ENCODE data around the gene TP53INP2.

DNA sequence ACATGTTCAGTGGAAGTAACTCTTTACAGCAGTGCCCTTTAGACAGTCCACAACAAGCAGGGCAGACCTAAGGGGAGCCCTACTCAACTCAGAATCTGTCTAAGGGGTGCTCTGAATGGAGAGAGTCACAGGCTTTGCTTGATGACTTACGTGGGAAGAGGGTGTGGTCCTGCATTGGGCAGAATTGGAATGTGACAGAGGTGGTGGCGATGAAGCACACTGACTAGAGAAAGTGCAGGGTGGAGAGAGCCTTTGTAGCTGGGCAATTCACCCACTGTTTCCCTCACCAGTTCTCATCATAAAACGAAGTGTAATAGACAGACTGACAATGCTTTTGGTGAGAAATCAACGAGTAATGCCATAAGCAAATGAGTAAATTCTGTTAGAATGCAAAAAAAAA lies 11.2 kb downstream of the TP53INP2 start:
- TF ChIP-seq, protein P1, sequence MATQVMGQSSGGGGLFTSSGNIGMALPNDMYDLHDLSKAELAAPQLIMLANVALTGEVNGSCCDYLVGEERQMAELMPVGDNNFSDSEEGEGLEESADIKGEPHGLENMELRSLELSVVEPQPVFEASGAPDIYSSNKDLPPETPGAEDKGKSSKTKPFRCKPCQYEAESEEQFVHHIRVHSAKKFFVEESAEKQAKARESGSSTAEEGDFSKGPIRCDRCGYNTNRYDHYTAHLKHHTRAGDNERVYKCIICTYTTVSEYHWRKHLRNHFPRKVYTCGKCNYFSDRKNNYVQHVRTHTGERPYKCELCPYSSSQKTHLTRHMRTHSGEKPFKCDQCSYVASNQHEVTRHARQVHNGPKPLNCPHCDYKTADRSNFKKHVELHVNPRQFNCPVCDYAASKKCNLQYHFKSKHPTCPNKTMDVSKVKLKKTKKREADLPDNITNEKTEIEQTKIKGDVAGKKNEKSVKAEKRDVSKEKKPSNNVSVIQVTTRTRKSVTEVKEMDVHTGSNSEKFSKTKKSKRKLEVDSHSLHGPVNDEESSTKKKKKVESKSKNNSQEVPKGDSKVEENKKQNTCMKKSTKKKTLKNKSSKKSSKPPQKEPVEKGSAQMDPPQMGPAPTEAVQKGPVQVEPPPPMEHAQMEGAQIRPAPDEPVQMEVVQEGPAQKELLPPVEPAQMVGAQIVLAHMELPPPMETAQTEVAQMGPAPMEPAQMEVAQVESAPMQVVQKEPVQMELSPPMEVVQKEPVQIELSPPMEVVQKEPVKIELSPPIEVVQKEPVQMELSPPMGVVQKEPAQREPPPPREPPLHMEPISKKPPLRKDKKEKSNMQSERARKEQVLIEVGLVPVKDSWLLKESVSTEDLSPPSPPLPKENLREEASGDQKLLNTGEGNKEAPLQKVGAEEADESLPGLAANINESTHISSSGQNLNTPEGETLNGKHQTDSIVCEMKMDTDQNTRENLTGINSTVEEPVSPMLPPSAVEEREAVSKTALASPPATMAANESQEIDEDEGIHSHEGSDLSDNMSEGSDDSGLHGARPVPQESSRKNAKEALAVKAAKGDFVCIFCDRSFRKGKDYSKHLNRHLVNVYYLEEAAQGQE (IDR thresholded peaks at IDR 0.05; ENCODE audit: borderline replicate concordance in 1 of 2, low read depth in 1 of 2, low read length in 2 of 2): no peak
- TF ChIP-seq, protein P2, sequence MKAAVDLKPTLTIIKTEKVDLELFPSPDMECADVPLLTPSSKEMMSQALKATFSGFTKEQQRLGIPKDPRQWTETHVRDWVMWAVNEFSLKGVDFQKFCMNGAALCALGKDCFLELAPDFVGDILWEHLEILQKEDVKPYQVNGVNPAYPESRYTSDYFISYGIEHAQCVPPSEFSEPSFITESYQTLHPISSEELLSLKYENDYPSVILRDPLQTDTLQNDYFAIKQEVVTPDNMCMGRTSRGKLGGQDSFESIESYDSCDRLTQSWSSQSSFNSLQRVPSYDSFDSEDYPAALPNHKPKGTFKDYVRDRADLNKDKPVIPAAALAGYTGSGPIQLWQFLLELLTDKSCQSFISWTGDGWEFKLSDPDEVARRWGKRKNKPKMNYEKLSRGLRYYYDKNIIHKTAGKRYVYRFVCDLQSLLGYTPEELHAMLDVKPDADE (CRISPR knock-in tag; IDR thresholded peaks at IDR 0.05): no peak
- TF ChIP-seq TAF1 (CRISPR knock-in tag; IDR thresholded peaks at IDR 0.05) (no peak), YY1 (IDR thresholded peaks at IDR 0.05; ENCODE audit: insufficient read depth, insufficient replicate concordance, low read depth, low read length) (no peak), POLR2A (IDR thresholded peaks at IDR 0.05; ENCODE audit: insufficient read depth in 1 of 2, low read depth in 2 of 2, low read length in 2 of 2) (no peak; a peak in 1 of 4 replicates)
- TF ChIP-seq, protein P3, sequence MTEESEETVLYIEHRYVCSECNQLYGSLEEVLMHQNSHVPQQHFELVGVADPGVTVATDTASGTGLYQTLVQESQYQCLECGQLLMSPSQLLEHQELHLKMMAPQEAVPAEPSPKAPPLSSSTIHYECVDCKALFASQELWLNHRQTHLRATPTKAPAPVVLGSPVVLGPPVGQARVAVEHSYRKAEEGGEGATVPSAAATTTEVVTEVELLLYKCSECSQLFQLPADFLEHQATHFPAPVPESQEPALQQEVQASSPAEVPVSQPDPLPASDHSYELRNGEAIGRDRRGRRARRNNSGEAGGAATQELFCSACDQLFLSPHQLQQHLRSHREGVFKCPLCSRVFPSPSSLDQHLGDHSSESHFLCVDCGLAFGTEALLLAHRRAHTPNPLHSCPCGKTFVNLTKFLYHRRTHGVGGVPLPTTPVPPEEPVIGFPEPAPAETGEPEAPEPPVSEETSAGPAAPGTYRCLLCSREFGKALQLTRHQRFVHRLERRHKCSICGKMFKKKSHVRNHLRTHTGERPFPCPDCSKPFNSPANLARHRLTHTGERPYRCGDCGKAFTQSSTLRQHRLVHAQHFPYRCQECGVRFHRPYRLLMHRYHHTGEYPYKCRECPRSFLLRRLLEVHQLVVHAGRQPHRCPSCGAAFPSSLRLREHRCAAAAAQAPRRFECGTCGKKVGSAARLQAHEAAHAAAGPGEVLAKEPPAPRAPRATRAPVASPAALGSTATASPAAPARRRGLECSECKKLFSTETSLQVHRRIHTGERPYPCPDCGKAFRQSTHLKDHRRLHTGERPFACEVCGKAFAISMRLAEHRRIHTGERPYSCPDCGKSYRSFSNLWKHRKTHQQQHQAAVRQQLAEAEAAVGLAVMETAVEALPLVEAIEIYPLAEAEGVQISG (CRISPR knock-in tag; IDR thresholded peaks at IDR 0.05): no peak
- TF ChIP-seq, protein P4, sequence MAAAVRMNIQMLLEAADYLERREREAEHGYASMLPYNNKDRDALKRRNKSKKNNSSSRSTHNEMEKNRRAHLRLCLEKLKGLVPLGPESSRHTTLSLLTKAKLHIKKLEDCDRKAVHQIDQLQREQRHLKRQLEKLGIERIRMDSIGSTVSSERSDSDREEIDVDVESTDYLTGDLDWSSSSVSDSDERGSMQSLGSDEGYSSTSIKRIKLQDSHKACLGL (CRISPR knock-in tag; IDR thresholded peaks at IDR 0.05): no peak
- TF ChIP-seq, protein P5, sequence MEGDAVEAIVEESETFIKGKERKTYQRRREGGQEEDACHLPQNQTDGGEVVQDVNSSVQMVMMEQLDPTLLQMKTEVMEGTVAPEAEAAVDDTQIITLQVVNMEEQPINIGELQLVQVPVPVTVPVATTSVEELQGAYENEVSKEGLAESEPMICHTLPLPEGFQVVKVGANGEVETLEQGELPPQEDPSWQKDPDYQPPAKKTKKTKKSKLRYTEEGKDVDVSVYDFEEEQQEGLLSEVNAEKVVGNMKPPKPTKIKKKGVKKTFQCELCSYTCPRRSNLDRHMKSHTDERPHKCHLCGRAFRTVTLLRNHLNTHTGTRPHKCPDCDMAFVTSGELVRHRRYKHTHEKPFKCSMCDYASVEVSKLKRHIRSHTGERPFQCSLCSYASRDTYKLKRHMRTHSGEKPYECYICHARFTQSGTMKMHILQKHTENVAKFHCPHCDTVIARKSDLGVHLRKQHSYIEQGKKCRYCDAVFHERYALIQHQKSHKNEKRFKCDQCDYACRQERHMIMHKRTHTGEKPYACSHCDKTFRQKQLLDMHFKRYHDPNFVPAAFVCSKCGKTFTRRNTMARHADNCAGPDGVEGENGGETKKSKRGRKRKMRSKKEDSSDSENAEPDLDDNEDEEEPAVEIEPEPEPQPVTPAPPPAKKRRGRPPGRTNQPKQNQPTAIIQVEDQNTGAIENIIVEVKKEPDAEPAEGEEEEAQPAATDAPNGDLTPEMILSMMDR (CRISPR knock-in tag; IDR thresholded peaks at IDR 0.05): no peak
- TF ChIP-seq, protein P6, sequence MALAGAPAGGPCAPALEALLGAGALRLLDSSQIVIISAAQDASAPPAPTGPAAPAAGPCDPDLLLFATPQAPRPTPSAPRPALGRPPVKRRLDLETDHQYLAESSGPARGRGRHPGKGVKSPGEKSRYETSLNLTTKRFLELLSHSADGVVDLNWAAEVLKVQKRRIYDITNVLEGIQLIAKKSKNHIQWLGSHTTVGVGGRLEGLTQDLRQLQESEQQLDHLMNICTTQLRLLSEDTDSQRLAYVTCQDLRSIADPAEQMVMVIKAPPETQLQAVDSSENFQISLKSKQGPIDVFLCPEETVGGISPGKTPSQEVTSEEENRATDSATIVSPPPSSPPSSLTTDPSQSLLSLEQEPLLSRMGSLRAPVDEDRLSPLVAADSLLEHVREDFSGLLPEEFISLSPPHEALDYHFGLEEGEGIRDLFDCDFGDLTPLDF (CRISPR knock-in tag; IDR thresholded peaks at IDR 0.05): no peak
- TF ChIP-seq, protein P7, sequence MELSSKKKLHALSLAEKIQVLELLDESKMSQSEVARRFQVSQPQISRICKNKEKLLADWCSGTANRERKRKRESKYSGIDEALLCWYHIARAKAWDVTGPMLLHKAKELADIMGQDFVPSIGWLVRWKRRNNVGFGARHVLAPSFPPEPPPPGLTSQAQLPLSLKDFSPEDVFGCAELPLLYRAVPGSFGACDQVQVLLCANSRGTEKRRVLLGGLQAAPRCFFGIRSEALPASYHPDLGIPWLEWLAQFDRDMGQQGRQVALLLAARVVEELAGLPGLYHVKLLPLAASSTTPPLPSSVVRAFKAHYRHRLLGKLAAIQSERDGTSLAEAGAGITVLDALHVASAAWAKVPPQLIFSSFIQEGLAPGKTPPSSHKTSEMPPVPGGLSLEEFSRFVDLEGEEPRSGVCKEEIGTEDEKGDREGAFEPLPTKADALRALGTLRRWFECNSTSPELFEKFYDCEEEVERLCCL (CRISPR knock-in tag; IDR thresholded peaks at IDR 0.05; ENCODE audit: borderline replicate concordance): no peak
